ENCODE data around the gene SULT1C2. TPM values are rescaled to one million over a fixed set of nuclear protein-coding genes. Genes with fewer than 3 reads are reported as not detected.

Gene SULT1C2
- total RNA-seq, 1 experiment from 2014 or later = 1.6 TPM

DNA sequence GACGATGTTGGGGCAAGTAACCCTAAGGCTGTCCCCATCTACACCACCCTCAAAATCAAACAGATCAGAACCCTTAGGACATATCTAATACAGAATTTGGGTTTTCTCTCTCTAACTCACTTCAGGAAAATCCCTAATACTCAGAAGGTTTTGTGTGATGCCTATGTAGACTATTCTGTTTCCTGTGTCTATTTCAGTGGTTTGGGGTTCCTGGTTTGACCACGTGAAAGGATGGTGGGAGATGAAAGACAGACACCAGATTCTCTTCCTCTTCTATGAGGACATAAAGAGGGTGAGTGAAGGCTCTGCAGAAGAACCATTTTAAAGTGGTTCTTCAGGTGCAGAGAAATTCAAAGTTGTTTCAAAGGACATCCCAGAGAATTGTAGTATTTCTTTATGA, 16.3 kb downstream of the SULT1C2 start:
- no peak overlapping the region for H4K91ac ChIP-seq (ENCODE audit: insufficient read length, low read depth, low read length)
- WGBS (ENCODE audit: extremely low coverage, insufficient read length, low lambda C conversion rate) = no CpG with 5 or more reads among the region's 2 CpGs
- H3K18ac ChIP-seq (ENCODE audit: insufficient read length, low read depth, low read length) = no peak overlapping the region

More for the DNA sequence above, 16.3 kb downstream of the SULT1C2 start:
- Histone ChIP-seq H3K4me2 (ENCODE audit: insufficient read depth, insufficient read length, low read length) (no peak overlapping the region), H2BK5ac (ENCODE audit: insufficient read length, low read length) (no peak overlapping the region), H3T11ph (ENCODE audit: low read length) (no peak overlapping the region), H3K9ac (ENCODE audit: extremely low read depth, insufficient read length, low read length) (no peak overlapping the region), H3K27ac (ENCODE audit: insufficient read length, low read depth, low read length) (no peak overlapping the region), H3K79me1 (ENCODE audit: insufficient read depth, low read depth, low read length, poor library complexity, severe bottlenecking) (no peaks in the 10 kb centered on the region), H3K23ac (ENCODE audit: insufficient read length, low read depth, low read length) (no peak overlapping the region), H2BK15ac (ENCODE audit: low read depth, low read length) (no peak overlapping the region), H4K8ac (replicated peaks; ENCODE audit: insufficient read length, low read depth, low read length) (no peak overlapping the region), H3K4ac (ENCODE audit: low read depth, low read length) (no peak overlapping the region), H3K4me1 (ENCODE audit: insufficient read depth, low read length) (no peaks in the 10 kb centered on the region), H3K9me3 (ENCODE audit: control insufficient read depth, low read depth, low read length) (no peaks in the 10 kb centered on the region), H2AK5ac (ENCODE audit: insufficient read length, low read length) (no peak overlapping the region), H2AFZ (ENCODE audit: low read length) (no peak overlapping the region), H2BK120ac (ENCODE audit: low read depth, low read length, poor library complexity, severe bottlenecking) (no peak overlapping the region), H4K20me1 (ENCODE audit: control insufficient read depth, insufficient read depth, insufficient read length) (no peaks in the 10 kb centered on the region), H3K79me2 (ENCODE audit: insufficient read depth, low read length) (no peaks in the 10 kb centered on the region), H2BK12ac (ENCODE audit: insufficient read length, low read depth, low read length) (no peak overlapping the region), H3K14ac (ENCODE audit: insufficient read depth, low read length) (no peak overlapping the region), H3K23me2 (ENCODE audit: insufficient read length, low read depth, low read length, poor library complexity, severe bottlenecking) (no peaks in the 10 kb centered on the region), H2BK20ac (ENCODE audit: low read depth, low read length, poor library complexity, severe bottlenecking) (no peak overlapping the region), H3K27me3 (ENCODE audit: insufficient read depth, low read length) (no peaks in the 10 kb centered on the region), H3K56ac (ENCODE audit: insufficient read length, low read depth, low read length) (no peak overlapping the region), H4K5ac (ENCODE audit: insufficient read length, low read depth, low read length) (no peak overlapping the region)
- H3K27ac Mint-ChIP-seq = no peak overlapping the region
- no peak overlapping the region for H3K4me3 Mint-ChIP-seq
- H3K27me3 Mint-ChIP-seq (ENCODE audit: low read depth) = no peaks in the 10 kb centered on the region; the same call in 1 of the 2 replicates
- no peaks in the 10 kb centered on the region for H3K36me3 Mint-ChIP-seq (ENCODE audit: insufficient read depth in 1 of 3, low read depth in 3 of 3)
- TF ChIP-seq, protein P1, sequence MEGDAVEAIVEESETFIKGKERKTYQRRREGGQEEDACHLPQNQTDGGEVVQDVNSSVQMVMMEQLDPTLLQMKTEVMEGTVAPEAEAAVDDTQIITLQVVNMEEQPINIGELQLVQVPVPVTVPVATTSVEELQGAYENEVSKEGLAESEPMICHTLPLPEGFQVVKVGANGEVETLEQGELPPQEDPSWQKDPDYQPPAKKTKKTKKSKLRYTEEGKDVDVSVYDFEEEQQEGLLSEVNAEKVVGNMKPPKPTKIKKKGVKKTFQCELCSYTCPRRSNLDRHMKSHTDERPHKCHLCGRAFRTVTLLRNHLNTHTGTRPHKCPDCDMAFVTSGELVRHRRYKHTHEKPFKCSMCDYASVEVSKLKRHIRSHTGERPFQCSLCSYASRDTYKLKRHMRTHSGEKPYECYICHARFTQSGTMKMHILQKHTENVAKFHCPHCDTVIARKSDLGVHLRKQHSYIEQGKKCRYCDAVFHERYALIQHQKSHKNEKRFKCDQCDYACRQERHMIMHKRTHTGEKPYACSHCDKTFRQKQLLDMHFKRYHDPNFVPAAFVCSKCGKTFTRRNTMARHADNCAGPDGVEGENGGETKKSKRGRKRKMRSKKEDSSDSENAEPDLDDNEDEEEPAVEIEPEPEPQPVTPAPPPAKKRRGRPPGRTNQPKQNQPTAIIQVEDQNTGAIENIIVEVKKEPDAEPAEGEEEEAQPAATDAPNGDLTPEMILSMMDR (conservative IDR thresholded peaks at IDR 0.05) = no peak
- H3K9me3 Mint-ChIP-seq = no peaks in the 10 kb centered on the region; a peak in 1 of 5 replicates
- DNase-seq = no peak
- H3K4me1 Mint-ChIP-seq = no peaks in the 10 kb centered on the region

Data from H9 (cell line).